ENCODE measurements around the gene FMN2. TPM values are rescaled to one million over a fixed set of nuclear protein-coding genes. Genes with fewer than 3 reads are reported as not detected.

FMN2 gene
- total and polyA plus RNA-seq, 2 experiments from 2014 or later: 0.97 TPM; not detected in 1

DNA sequence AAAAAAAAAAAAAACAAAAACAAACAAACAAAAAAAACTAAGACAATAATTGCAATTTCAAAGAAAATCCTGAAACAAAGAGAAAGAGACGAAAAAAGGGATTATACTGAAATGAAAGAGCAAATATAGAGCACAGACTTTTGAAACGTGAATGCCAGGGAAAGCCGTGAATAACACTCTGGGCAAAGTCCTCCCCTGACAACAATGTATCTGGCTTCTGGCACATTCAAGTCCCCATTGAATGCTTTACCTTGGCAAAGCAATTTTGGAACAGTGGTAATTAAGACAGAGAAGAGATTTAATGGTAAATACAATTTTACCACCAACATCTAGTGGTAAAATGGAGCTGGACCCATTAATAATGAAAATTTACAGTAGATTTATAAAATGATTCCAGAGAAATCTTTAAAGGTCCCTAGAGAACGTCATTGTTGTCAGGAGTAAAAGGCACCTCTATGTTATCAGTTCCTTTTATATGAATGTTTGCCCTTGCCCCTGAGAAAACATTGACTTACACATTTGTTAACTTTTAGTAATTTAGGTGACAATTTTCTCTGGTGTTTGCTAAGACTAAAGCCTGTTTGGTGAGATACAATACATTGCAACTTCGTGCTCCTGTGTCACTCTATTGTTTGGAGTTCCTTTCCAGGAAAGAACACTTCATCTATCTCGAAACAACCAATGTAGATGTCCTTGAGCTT, 430.6 kb downstream of the FMN2 start:
- TF ChIP-seq, protein P1, sequence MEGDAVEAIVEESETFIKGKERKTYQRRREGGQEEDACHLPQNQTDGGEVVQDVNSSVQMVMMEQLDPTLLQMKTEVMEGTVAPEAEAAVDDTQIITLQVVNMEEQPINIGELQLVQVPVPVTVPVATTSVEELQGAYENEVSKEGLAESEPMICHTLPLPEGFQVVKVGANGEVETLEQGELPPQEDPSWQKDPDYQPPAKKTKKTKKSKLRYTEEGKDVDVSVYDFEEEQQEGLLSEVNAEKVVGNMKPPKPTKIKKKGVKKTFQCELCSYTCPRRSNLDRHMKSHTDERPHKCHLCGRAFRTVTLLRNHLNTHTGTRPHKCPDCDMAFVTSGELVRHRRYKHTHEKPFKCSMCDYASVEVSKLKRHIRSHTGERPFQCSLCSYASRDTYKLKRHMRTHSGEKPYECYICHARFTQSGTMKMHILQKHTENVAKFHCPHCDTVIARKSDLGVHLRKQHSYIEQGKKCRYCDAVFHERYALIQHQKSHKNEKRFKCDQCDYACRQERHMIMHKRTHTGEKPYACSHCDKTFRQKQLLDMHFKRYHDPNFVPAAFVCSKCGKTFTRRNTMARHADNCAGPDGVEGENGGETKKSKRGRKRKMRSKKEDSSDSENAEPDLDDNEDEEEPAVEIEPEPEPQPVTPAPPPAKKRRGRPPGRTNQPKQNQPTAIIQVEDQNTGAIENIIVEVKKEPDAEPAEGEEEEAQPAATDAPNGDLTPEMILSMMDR (IDR thresholded peaks at IDR 0.05; ENCODE audit: poor library complexity): no peak
- TF ChIP-seq EZH2phosphoT487 (IDR thresholded peaks at IDR 0.05; ENCODE audit: low read depth, severe bottlenecking, unreplicated experiment): no peak
- TF ChIP-seq EZH2 (IDR thresholded peaks at IDR 0.05; ENCODE audit: borderline replicate concordance): no peak

DNA sequence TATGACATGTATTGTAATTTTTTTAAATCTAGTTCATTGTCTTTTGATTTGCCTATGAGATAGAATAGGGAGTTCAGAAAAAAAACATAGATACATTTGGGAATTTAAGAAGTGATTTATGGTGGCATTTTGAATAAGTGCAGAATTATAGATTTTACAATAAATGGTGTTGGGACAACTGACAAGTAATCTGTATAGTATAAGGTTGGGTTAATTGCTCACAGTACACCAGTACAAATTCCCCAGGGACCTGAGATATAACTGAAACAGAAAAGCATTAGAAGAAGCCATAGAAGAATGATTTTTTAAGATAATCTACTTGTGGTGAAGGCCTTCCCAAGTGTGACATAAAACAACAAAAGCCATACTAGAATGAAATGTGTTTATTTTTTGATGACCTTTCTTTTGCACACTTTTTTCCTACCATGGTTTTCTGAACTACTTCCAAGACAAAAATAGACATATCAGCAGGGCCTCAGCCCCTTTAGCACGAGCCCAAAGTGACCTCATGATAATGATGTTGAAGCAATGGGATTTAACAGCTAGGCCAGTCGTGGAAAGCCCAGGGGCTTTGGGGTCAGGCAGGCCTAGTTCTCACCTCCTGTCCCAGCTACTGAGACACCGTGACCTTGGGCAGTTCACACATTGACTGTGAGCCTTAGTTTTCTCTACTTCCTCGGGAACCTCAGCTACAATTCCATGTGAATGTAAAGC, 432.8 kb downstream of the FMN2 start:
- Histone ChIP-seq H3K4me1 (ENCODE audit: insufficient read depth) (peaks cover 3% of the 10 kb centered on the region), H3K4me3 (no peak overlapping the region), H2AFZ (no peak overlapping the region), H3K9me3 (ENCODE audit: low read depth) (no peaks in the 10 kb centered on the region), H3K27me3 (no peaks in the 10 kb centered on the region), H3K36me3 (replicated peaks; ENCODE audit: insufficient read depth, low read depth) (no peaks in the 10 kb centered on the region), H4K20me1 (ENCODE audit: insufficient read depth, poor library complexity, severe bottlenecking) (no peaks in the 10 kb centered on the region), H3K27ac (no peak overlapping the region), H3K9me2 (replicated peaks; ENCODE audit: insufficient read depth) (no peaks in the 10 kb centered on the region), H3K79me2 (no peaks in the 10 kb centered on the region), H3K4me2 (no peak overlapping the region)
- TF ChIP-seq EZH2 (IDR thresholded peaks at IDR 0.05; ENCODE audit: borderline replicate concordance) (no peak), EZH2phosphoT487 (IDR thresholded peaks at IDR 0.05; ENCODE audit: low read depth, severe bottlenecking, unreplicated experiment) (no peak)
- TF ChIP-seq, protein P1 (IDR thresholded peaks at IDR 0.05; ENCODE audit: poor library complexity): no peak
- WGBS (ENCODE audit: low lambda C conversion rate, missing lambda C conversion rate): 71% methylated on average over 4 of the region's 4 CpGs
- DNase-seq (ENCODE audit: low spot score): no peak

More for the DNA sequence above, 430.6 kb downstream of the FMN2 start:
- Histone ChIP-seq H3K27ac (peak overlapping the region; percentile 31), H4K20me1 (ENCODE audit: insufficient read depth, poor library complexity, severe bottlenecking) (no peaks in the 10 kb centered on the region), H3K27me3 (no peaks in the 10 kb centered on the region), H3K79me2 (no peaks in the 10 kb centered on the region), H3K9me3 (ENCODE audit: low read depth) (no peaks in the 10 kb centered on the region), H3K4me2 (peak overlapping the region; percentile 50), H3K9me2 (replicated peaks; ENCODE audit: insufficient read depth) (no peaks in the 10 kb centered on the region), H3K4me1 (ENCODE audit: insufficient read depth) (peaks cover 3% of the 10 kb centered on the region), H2AFZ (no peak overlapping the region), H3K4me3 (no peak overlapping the region), H3K36me3 (replicated peaks; ENCODE audit: insufficient read depth, low read depth) (no peaks in the 10 kb centered on the region)
- peak; percentile 16 for DNase-seq (ENCODE audit: low spot score)
- 65% methylated on average over 6 of the region's 6 CpGs for WGBS (ENCODE audit: low lambda C conversion rate, missing lambda C conversion rate)

Small RNA genes within 50 kb of the gene (small RNA-seq; reads per million reads assigned to genes)
- not detected for gene RF00019
